K562 (cell line): Measurements from ENCODE around the gene EIF4E. TPM values are rescaled to one million over a fixed set of nuclear protein-coding genes. Genes with fewer than 3 reads are reported as not detected.
A peak's percentile ranks its signal among the peaks of the same experiment; 100 is the strongest.

ENCODE experiments used
- ATAC-seq: fragments of 200-7000 bp; cut with Tn5 transposase; 3 replicates; pipeline ENCODE4 v1.9.1; 2020; ENCODE audit warnings: moderate library complexity
- BruUV-seq: library from RNA; stranded (reverse); fragments of 400-500 nt; replicated peaks from 2 replicates; lab custom pipeline; 2021; lab: Mats Ljungman, UMichigan
- CTCF ChIA-PET: fragments of 300-600 bp; formaldehyde crosslinking; extraction: SDS; loops from one replicate; lab custom pipeline; 2021; ENCODE audit warnings: low intra/inter-chr PET ratio; lab: Yijun Ruan, JAX
- POLR2A ChIA-PET: fragments of 300-600, 350-650 bp; sonication (Branson Sonifier 250); formaldehyde crosslinking; extraction: SDS; loops from one replicate; lab custom pipeline; 2021; ENCODE audit warnings: antibody characterized with exemption, inconsistent platforms; lab: Yijun Ruan, JAX
- DNase-seq, 4 experiments: peaks; one replicate each; pipeline versions ENCODE4 v3.0.0 to v3.0.0-alpha.2; 2011 to 2018; ENCODE audit warnings: low spot score in 3 of 4, mixed read lengths in 3 of 4; ENCODE audit errors: extremely low read depth in 1 of 4
- FAIRE-seq: peaks from 2 replicates; lab custom pipeline; 2011; peaks lifted over from hg19 to GRCh38; lab: Jason Lieb, UNC
- H2AFZ ChIP-seq: 2 replicates; pipeline ENCODE4 v1.6.0; 2011; ENCODE audit warnings: low read depth, low read length, control low read depth, inconsistent platforms
- H3K27ac ChIP-seq: fragments of 200-600 bp; 3 replicates; pipeline ENCODE4 v1.8.0; 2011; ENCODE audit warnings: low read depth, mild to moderate bottlenecking, control low read depth, inconsistent platforms, low read length, moderate library complexity, mixed read lengths; ENCODE audit errors: extremely low read depth
- H3K27me3 ChIP-seq, 2 experiments: fragments of 300-600 bp in 1 of 2; 2 replicates in 1 of 2; 3 replicates in 1 of 2; pipeline versions ENCODE4 v1.6.0 to v1.8.0; 2011; ENCODE audit warnings: inconsistent platforms in 2 of 2, low read length in 2 of 2, mild to moderate bottlenecking in 1 of 2, mixed read lengths in 1 of 2, moderate library complexity in 1 of 2; ENCODE audit not compliant: control insufficient read depth in 2 of 2, insufficient read depth in 2 of 2
- H3K36me3 ChIP-seq: fragments of 300-600 bp; 3 replicates; pipeline ENCODE4 v1.8.0; 2011; ENCODE audit warnings: mild to moderate bottlenecking, low read length, inconsistent platforms; ENCODE audit not compliant: control insufficient read depth, insufficient read depth
- H3K4me1 ChIP-seq, 2 experiments: fragments of 200-600 bp in 1 of 2; replicated peaks in 1 of 2; 2 replicates in 1 of 2; 3 replicates in 1 of 2; pipeline versions ENCODE4 v1.5.1 to v1.8.0; 2011; ENCODE audit warnings: inconsistent platforms in 2 of 2, low read length in 2 of 2, mild to moderate bottlenecking in 1 of 2, mixed read lengths in 1 of 2, moderate library complexity in 1 of 2; ENCODE audit not compliant: control insufficient read depth in 2 of 2, insufficient read depth in 2 of 2
- H3K4me2 ChIP-seq: 2 replicates; pipeline ENCODE4 v1.6.1; 2011; ENCODE audit warnings: low read length, control low read depth, inconsistent platforms, mixed read lengths; ENCODE audit not compliant: insufficient read depth
- H3K4me3 ChIP-seq: fragments of 200-600 bp; sonication (generic), shearing (Covaris generic); 2 replicates; pipeline ENCODE4 v1.5.1; 2016; ENCODE audit warnings: control low read depth, inconsistent platforms
- H3K79me2 ChIP-seq: fragments of 200-600 bp; 3 replicates; pipeline ENCODE4 v1.8.0; 2011; ENCODE audit warnings: low read length, inconsistent platforms; ENCODE audit not compliant: control insufficient read depth, insufficient read depth
- H3K9ac ChIP-seq, 2 experiments: 2 replicates each; pipeline versions ENCODE4 v1.6.0 to v1.6.1; 2011; ENCODE audit warnings: low read depth in 2 of 2, low read length in 2 of 2, control low read depth in 1 of 2, inconsistent platforms in 1 of 2, mild to moderate bottlenecking in 1 of 2, mixed read lengths in 1 of 2; ENCODE audit not compliant: insufficient read depth in 1 of 2
- H3K9me1 ChIP-seq: one replicate; pipeline ENCODE4 v1.6.0; 2011; ENCODE audit warnings: inconsistent platforms, mild to moderate bottlenecking, low read length, moderate library complexity; ENCODE audit not compliant: control insufficient read depth, insufficient read depth
- H3K9me3 ChIP-seq: replicated peaks from 2 replicates; pipeline ENCODE4 v1.5.1; 2011; ENCODE audit warnings: low read depth, low read length, inconsistent platforms; ENCODE audit not compliant: control insufficient read depth, insufficient read depth
- H4K20me1 ChIP-seq: replicated peaks from 2 replicates; pipeline ENCODE4 v1.6.1; 2011; ENCODE audit warnings: low read length, inconsistent platforms, mixed read lengths; ENCODE audit not compliant: control insufficient read depth, insufficient read depth
- BCLAF1 ChIP-seq, 2 experiments: fragments of 450-650 bp in 1 of 2; IDR thresholded peaks; 2 replicates each; pipeline ENCODE4 v1.6.1; 2011 to 2017; ENCODE audit warnings: low read depth in 2 of 2, antibody characterized with exemption in 1 of 2, borderline replicate concordance in 1 of 2, low read length in 1 of 2, mild to moderate bottlenecking in 1 of 2, mixed read lengths in 1 of 2; ENCODE audit not compliant: control insufficient read depth in 1 of 2
- EHMT2 ChIP-seq: fragments of 450-650 bp; IDR thresholded peaks from 2 replicates; pipeline ENCODE4 v1.6.1; 2018; ENCODE audit warnings: antibody characterized with exemption
- ELF1 ChIP-seq: fragments of 200-800 bp; sonication (Bioruptor generic); IDR thresholded peaks from 2 replicates; pipeline ENCODE4 v1.6.1; 2016; ENCODE audit warnings: missing genetic modification characterization, missing compliant biosample characterization
- FOXK2 ChIP-seq, 2 experiments: fragments of 450-650 bp; IDR thresholded peaks in 1 of 2; conservative IDR thresholded peaks in 1 of 2; 2 replicates each; pipeline ENCODE4 v1.6.1; 2016; ENCODE audit warnings: low read depth in 2 of 2, mild to moderate bottlenecking in 1 of 2
- ILK ChIP-seq: fragments of 450-650 bp; IDR thresholded peaks from 2 replicates; pipeline ENCODE4 v1.6.1; 2016; ENCODE audit warnings: missing genetic modification characterization, low read depth, mild to moderate bottlenecking, missing compliant biosample characterization, moderate library complexity, borderline replicate concordance
- KLF16 ChIP-seq: IDR thresholded peaks from 2 replicates; pipeline ENCODE4 v1.6.1; 2016; ENCODE audit warnings: antibody characterized with exemption
- RNF2 ChIP-seq: sonication (generic); IDR thresholded peaks from 2 replicates; pipeline ENCODE4 v1.6.1; 2016
- XRCC4 ChIP-seq: IDR thresholded peaks from one replicate; pipeline ENCODE4 v1.6.1; 2011; ENCODE audit not compliant: insufficient read depth, insufficient read length; ENCODE audit errors: extremely low read depth
- ZNF324 ChIP-seq: fragments of 250-450 bp; sonication (Bioruptor Pico); IDR thresholded peaks from 2 replicates; pipeline ENCODE4 v1.4.0; 2020; ENCODE audit warnings: mild to moderate bottlenecking
- WGBS: fragments of 100-300 bp; shearing (Covaris generic); methylation state at CpG from one replicate; pipeline ENCODE4 v1.1.6; 2016; ENCODE audit warnings: low coverage, mixed read lengths; ENCODE audit not compliant: insufficient coverage; ENCODE audit errors: missing lambda C conversion rate; 5-methylcytosine and 5-hydroxymethylcytosine counted together
- in situ Hi-C: fragments of 300-500 bp; cut with MboI; formaldehyde crosslinking; loops from 4 replicates; pipeline ENCODE4 v1.15.0; 2018; ENCODE audit warnings: inconsistent platforms, mixed read lengths
- intact Hi-C: fragments of 100-400 bp; cut with micrococcal nuclease; formaldehyde crosslinking; loops from 2 replicates; pipeline ENCODE4 v1.14.2; 2022
- polyA plus RNA-seq, 8 experiments: library from polyadenylated mRNA; depleted of rRNA in 4 of 8; stranded (reverse) in 5 of 8; unstranded in 3 of 8; fragments of >200 nt; fragmentation: Nextera tagmentation in 2 of 8; fragmentation: Illumina TruSeq in 1 of 8; extraction: Ambion mirVana in 2 of 8; extraction: Trizol in 1 of 8; gene quantifications; 2 replicates each; pipeline versions ENCODE4 v1.2.1 to v1.2.3, GENCODE V29; 2011 to 2014; ENCODE audit warnings: inconsistent platforms in 1 of 8, missing spikeins in 1 of 8
- total RNA-seq, 7 experiments: library from RNA; depleted of rRNA in 6 of 7; stranded (reverse); fragments of >200 nt in 6 of 7; fragmentation: Illumina TruSeq in 2 of 7; extraction: Trizol in 2 of 7; gene quantifications; 2 replicates each; pipeline versions ENCODE4 v1.2.1 to v1.2.3, GENCODE V29; 2011 to 2021; ENCODE audit warnings: low replicate concordance in 1 of 7
- TF ChIP-seq, protein P1 (sequence below): fragments of 450-650 bp; IDR thresholded peaks from 2 replicates; pipeline ENCODE4 v1.6.1; 2017; ENCODE audit warnings: mild to moderate bottlenecking, moderate library complexity
- TF ChIP-seq, protein P2 (sequence below), 2 experiments: IDR thresholded peaks; 2 replicates each; pipeline ENCODE4 v1.6.1; 2011; ENCODE audit warnings: borderline replicate concordance in 1 of 2, control low read depth in 1 of 2, low read depth in 1 of 2, low read length in 1 of 2, mild to moderate bottlenecking in 1 of 2, mixed read lengths in 1 of 2, moderate library complexity in 1 of 2; ENCODE audit not compliant: insufficient read depth in 1 of 2, insufficient read length in 1 of 2, poor library complexity in 1 of 2, severe bottlenecking in 1 of 2; ENCODE audit errors: extremely low read depth in 1 of 2
- TF ChIP-seq, protein P3 (sequence below): sonication (generic); formaldehyde crosslinking; IDR thresholded peaks from 2 replicates; pipeline ENCODE4 v1.9.0; 2022; ENCODE audit warnings: mild to moderate bottlenecking, missing genetic modification reagents

EIF4E gene
- total and polyA plus RNA-seq, 9 of the 15 experiments (the other 6 are each of a cell fraction or from before 2014, with no cell fraction given) = 164 to 489 (median 179) TPM

DNA sequence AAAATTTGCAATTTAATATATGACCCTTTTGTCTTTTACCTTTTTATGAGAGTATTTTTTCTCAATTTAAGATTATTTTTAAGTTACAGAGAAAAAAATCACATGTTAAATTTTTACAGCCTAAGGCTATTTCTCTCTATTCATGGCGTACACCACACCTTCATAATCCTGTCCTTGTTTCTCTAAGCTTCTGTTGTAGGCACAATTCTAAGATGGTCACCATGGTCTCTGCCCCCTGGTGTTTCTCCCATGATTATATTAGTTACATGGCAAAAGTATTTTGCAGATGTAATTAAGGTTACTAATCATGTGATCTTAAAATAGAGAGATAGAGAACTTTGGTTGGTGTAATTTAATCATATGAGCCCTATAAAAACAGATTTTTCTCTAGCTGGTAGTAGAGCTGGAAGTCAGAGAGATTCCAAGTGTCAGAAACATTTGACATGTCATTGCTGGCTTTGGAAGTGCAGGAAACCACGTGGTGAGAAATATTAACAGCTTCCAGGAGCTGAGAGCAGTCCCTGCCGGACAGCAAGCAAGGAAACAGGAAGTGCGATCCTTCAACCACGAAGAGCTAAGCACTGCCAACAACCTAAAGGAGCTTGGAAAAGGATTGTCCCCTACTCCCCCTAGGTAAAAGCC lies 89.8 kb downstream of the EIF4E start:
- Histone ChIP-seq H3K9ac (peak overlapping the region in 1 of 2 experiments; percentile 12; a peak in 1 of 4 replicates), H3K9me3 (peaks cover 3% of the 10 kb centered on the region), H3K9me1 (no peaks in the 10 kb centered on the region), H3K36me3 (no peaks in the 10 kb centered on the region), H3K27ac (peak overlapping the region; percentile 14; the same call in 2 of the 3 replicates), H2AFZ (peak overlapping the region; percentile 81), H3K4me3 (no peak overlapping the region), H3K4me2 (no peak overlapping the region), H4K20me1 (no peaks in the 10 kb centered on the region), H3K79me2 (no peaks in the 10 kb centered on the region), H3K4me1 (peaks cover 0 to 7% of the 10 kb centered on the region in 2 experiments; a peak in 3 of 5 replicates), H3K27me3 (no peaks in the 10 kb centered on the region)
- no TSS peak for BruUV-seq
- in situ Hi-C loops = no loop called here
- CTCF ChIA-PET = no interaction called here
- DNase-seq (peak; percentile 24 to 72 (median 40)), ATAC-seq (peak; percentile 92), FAIRE-seq (peak; percentile 80)
- intact Hi-C loops = loop anchor here (5.0 kb wide), 1 partner anchor 57 kb away; no protein-coding TSS in a partner anchor
- POLR2A ChIA-PET = interaction anchor here (0.8 to 1.7 kb wide), 2 partner anchors 11 to 156 kb away, joined by 3 to 5 read pairs; partner anchors contain the start of gene METAP1
- WGBS = 29% methylated on average over 5 of the region's 5 CpGs
- TF ChIP-seq ZNF324 (CRISPR knock-in tag) = no peak
- TF ChIP-seq ILK (tag) = 0 out of 2 replicates have a peak, but pooled peaks have one; percentile 12
- peak; percentile 15 to 50; a peak in 1 of 4 replicates for TF ChIP-seq FOXK2 (conservative IDR thresholded peaks at IDR 0.05 in 1 of 2, IDR thresholded peaks at IDR 0.05 in 1 of 2; ENCODE audit: low read depth in 2 of 2)
- no peak for TF ChIP-seq KLF16
- no peak for TF ChIP-seq EHMT2
- TF ChIP-seq, protein P1, sequence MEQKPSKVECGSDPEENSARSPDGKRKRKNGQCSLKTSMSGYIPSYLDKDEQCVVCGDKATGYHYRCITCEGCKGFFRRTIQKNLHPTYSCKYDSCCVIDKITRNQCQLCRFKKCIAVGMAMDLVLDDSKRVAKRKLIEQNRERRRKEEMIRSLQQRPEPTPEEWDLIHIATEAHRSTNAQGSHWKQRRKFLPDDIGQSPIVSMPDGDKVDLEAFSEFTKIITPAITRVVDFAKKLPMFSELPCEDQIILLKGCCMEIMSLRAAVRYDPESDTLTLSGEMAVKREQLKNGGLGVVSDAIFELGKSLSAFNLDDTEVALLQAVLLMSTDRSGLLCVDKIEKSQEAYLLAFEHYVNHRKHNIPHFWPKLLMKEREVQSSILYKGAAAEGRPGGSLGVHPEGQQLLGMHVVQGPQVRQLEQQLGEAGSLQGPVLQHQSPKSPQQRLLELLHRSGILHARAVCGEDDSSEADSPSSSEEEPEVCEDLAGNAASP = no peak
- no peak for TF ChIP-seq XRCC4
- TF ChIP-seq, protein P2, sequence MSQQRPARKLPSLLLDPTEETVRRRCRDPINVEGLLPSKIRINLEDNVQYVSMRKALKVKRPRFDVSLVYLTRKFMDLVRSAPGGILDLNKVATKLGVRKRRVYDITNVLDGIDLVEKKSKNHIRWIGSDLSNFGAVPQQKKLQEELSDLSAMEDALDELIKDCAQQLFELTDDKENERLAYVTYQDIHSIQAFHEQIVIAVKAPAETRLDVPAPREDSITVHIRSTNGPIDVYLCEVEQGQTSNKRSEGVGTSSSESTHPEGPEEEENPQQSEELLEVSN (IDR thresholded peaks at IDR 0.05; ENCODE audit: borderline replicate concordance in 1 of 2, extremely low read depth in 1 of 2, insufficient read depth in 1 of 2, insufficient read length in 1 of 2, low read depth in 1 of 2, low read length in 1 of 2, poor library complexity in 1 of 2, severe bottlenecking in 1 of 2) = peak; percentile 24 to 55
- no peak for TF ChIP-seq RNF2
- no peak for TF ChIP-seq BCLAF1 (IDR thresholded peaks at IDR 0.05; ENCODE audit: borderline replicate concordance in 1 of 2, control insufficient read depth in 1 of 2, low read depth in 2 of 2, low read length in 1 of 2)
- TF ChIP-seq ELF1 (tag) = peak; percentile 86
- TF ChIP-seq, protein P3, sequence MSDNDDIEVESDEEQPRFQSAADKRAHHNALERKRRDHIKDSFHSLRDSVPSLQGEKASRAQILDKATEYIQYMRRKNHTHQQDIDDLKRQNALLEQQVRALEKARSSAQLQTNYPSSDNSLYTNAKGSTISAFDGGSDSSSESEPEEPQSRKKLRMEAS (CRISPR knock-in tag) = peak; percentile 38; the same call in 1 of the 2 replicates
